HFFc6 (cell line): ENCODE measurements around the gene CFAP47. TPM values are rescaled to one million over a fixed set of nuclear protein-coding genes. Genes with fewer than 3 reads are reported as not detected.
"Not testable (repeated sequence)": the region's sequence is repeated elsewhere in the genome, so short reads cannot be mapped to it uniquely, and the experiment has no call there.

Experiments used
- DNase-seq: peaks from one replicate; pipeline ENCODE4 v3.0.0-alpha.2; 2018
- H3K27ac Mint-ChIP-seq: 2 replicates; pipeline ENCODE4 v1.8.0; 2020; ENCODE audit warnings: mild to moderate bottlenecking, mixed read lengths
- H3K27me3 Mint-ChIP-seq: 2 replicates; pipeline ENCODE4 v1.8.0; 2021; ENCODE audit warnings: mild to moderate bottlenecking, moderate library complexity, mixed read lengths; ENCODE audit not compliant: insufficient read depth
- H3K36me3 Mint-ChIP-seq: 2 replicates; pipeline ENCODE4 v1.8.0; 2021; ENCODE audit warnings: low read depth, mixed read lengths
- H3K4me1 Mint-ChIP-seq: 2 replicates; pipeline ENCODE4 v1.8.0; 2020; ENCODE audit warnings: low read depth, mixed read lengths
- H3K4me3 Mint-ChIP-seq: 2 replicates; pipeline ENCODE4 v1.8.0; 2020; ENCODE audit warnings: mild to moderate bottlenecking, moderate library complexity, mixed read lengths
- H3K9me3 Mint-ChIP-seq: 2 replicates; pipeline ENCODE4 v1.8.0; 2020; ENCODE audit warnings: mild to moderate bottlenecking, mixed read lengths
- CTCF ChIP-seq: fragments of 200-600 bp; sonication (generic); IDR thresholded peaks from 2 replicates; pipeline ENCODE4 v1.5.0; 2021; ENCODE audit warnings: antibody characterized with exemption, mild to moderate bottlenecking
- long read RNA-seq: library from polyadenylated mRNA; unstranded; transcript quantifications from one replicate; pipeline ENCODE4 v2.0.0, GENCODE V29; 2019
- total RNA-seq, 6 experiments: library from RNA; stranded (reverse); fragmentation: NEBNext Ultra II Directional; extraction: Animal tissue kit (Norgen Biotek cat#: 25700); gene quantifications; 2 replicates in 1 of 6; 3 replicates in 5 of 6; pipeline ENCODE4 v1.2.3, GENCODE V29; 2021

CFAP47 gene
- not detected for total RNA-seq
- long read RNA-seq: 0 reads

DNA sequence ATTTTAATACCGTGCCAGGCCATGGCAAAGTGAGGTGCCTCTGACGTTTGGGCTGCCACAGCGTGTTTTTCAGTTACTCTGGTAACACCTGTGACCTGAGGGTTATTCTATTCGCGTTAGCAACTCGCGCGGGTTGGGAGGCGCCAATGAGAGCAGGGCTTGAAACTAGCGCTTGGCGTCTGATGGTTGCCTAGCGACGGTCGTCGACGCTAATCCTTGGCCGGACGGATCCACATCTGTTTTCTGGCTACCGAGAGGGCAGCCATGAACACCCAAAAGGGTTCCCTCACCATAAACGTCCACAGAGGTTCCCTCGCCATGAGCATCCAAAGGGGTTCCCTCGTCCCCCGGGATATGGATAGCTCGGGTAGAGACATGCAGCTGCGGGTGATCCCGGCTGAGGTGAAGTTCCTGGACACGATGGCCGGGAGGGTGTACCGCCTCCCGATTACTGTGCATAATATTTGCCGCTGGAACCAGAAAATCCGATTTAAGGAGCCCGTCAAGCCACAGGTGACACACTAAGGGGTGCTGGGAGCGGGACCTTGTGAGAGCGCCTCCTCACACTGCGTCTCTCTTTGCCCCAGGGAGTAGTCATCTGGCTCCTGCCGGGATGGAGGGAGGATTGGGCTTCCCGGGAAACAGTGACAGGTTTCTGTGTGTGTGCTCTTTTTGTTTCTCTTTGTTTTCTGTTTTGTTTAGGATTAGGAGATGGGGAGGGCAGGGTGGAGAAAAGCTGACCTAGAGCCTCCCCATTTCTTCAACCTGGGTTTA lies at the start of gene CFAP47:
TSS of gene CFAP47 (plus strand) at position 199 of the 774 bp plus-strand sequence. CDS start at position 265, 66 bp downstream.
- no peaks in the 10 kb centered on the region for H3K36me3 Mint-ChIP-seq
- no peak for TF ChIP-seq CTCF
- no peak within 1 kb of the TSS for H3K27ac Mint-ChIP-seq
- DNase-seq: no peak
- H3K27me3 Mint-ChIP-seq: no peaks in the 10 kb centered on the region
- no peak within 1 kb of the TSS for H3K4me3 Mint-ChIP-seq
- peaks cover 11% of the 10 kb centered on the region; the same call in 1 of the 2 replicates for H3K9me3 Mint-ChIP-seq
- H3K4me1 Mint-ChIP-seq: no peaks in the 10 kb centered on the region

DNA sequence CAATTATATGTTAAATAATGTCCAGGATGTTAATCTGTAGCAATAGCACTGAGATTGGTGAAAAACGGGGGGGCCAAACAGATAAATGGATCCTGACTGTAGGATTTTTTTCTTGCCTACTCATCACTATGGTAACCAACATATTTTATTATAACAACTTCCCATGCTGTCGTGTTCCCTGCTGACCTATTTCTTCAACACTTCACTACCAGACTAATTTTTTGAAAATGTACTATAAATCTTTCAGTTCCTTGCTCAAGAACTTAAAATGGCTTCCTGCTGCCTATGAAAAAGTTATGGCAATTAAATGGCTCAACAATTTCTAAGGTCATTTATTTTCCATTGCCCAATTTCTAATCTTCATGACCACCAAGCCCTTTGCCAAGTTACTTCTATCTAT lies 38.9 kb upstream of the CFAP47 start:
- no peak for TF ChIP-seq CTCF
- DNase-seq: no peak
- Mint-ChIP-seq H3K27me3 (no peaks in the 10 kb centered on the region; the same call in 1 of the 2 replicates), H3K4me1 (no peaks in the 10 kb centered on the region), H3K27ac (no peak overlapping the region), H3K4me3 (no peak overlapping the region), H3K9me3 (no peaks in the 10 kb centered on the region; the same call in 1 of the 2 replicates), H3K36me3 (no peaks in the 10 kb centered on the region)

GRCh38 chrX:35886135-35886534 lies 33.4 kb upstream of the CFAP47 start:
- Mint-ChIP-seq H3K4me3 (no peak overlapping the region), H3K27ac (no peak overlapping the region), H3K36me3 (no peaks in the 10 kb centered on the region), H3K9me3 (no peaks in the 10 kb centered on the region), H3K27me3 (no peaks in the 10 kb centered on the region; the same call in 1 of the 2 replicates), H3K4me1 (no peaks in the 10 kb centered on the region)
- TF ChIP-seq CTCF: no peak
- no peak for DNase-seq

DNA sequence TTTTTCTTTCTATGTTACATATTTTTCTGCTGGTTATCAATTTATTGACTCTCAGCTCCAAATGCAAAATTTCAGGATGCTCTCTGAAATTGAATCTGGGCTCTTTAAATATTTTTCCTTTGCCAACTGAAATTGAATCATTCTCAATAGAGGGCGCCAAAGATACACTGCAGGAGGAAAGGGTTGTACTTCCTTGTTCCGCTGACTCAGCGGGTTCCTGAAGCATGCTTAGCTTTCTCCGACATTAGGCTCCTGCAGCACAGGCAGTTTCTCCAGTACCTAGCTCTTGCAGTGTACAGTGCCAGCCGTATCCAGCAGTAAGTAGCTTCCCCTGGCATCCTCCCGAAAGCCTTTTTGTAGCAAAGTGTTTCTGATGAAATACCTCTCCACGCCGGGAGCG lies 28.8 kb upstream of the CFAP47 start:
- TF ChIP-seq CTCF: peak; percentile 30; the same call in 1 of the 2 replicates
- DNase-seq: no peak

GRCh38 chrX:35986816-35987215 lies 67.3 kb downstream of the CFAP47 start:
- not testable (repeated sequence) for H3K27me3 Mint-ChIP-seq, H3K36me3 Mint-ChIP-seq, H3K27ac Mint-ChIP-seq, DNase-seq, H3K4me1 Mint-ChIP-seq, H3K4me3 Mint-ChIP-seq
- peaks cover 11% of the 10 kb centered on the region; the same call in 1 of the 2 replicates for H3K9me3 Mint-ChIP-seq

More for the DNA sequence above, 28.8 kb upstream of the CFAP47 start:
- H3K4me1 Mint-ChIP-seq: no peaks in the 10 kb centered on the region
- no peaks in the 10 kb centered on the region for H3K9me3 Mint-ChIP-seq
- no peaks in the 10 kb centered on the region for H3K36me3 Mint-ChIP-seq
- H3K4me3 Mint-ChIP-seq: no peak overlapping the region
- H3K27me3 Mint-ChIP-seq: no peaks in the 10 kb centered on the region
- H3K27ac Mint-ChIP-seq: no peak overlapping the region

GRCh38 chrX:36007207-36007606 lies 87.7 kb downstream of the CFAP47 start:
- peaks cover 3% of the 10 kb centered on the region for H3K9me3 Mint-ChIP-seq
- no peaks in the 10 kb centered on the region for H3K36me3 Mint-ChIP-seq
- no peak for TF ChIP-seq CTCF

More at GRCh38 chrX:36007207-36007606, 87.7 kb downstream of the CFAP47 start:
- H3K27ac Mint-ChIP-seq: no peak overlapping the region
- no peaks in the 10 kb centered on the region for H3K27me3 Mint-ChIP-seq
- no peak for DNase-seq
- no peaks in the 10 kb centered on the region for H3K4me1 Mint-ChIP-seq
- no peak overlapping the region for H3K4me3 Mint-ChIP-seq
